ENCODE data around the gene KRTAP1-3.

- TF ChIP-seq CTCF (IDR thresholded peaks at IDR 0.05) (no peak), MAX (IDR thresholded peaks at IDR 0.05) (no peak), REST (IDR thresholded peaks at IDR 0.05) (no peak), RARB (CRISPR knock-in tag; IDR thresholded peaks at IDR 0.05) (no peak), POLR2A (IDR thresholded peaks at IDR 0.05; ENCODE audit: low read length) (no peak), JUN (IDR thresholded peaks at IDR 0.05) (no peak), HOXB5 (CRISPR knock-in tag; IDR thresholded peaks at IDR 0.05) (no peak), RNF2 (IDR thresholded peaks at IDR 0.05; ENCODE audit: borderline replicate concordance, low read depth) (no peak), BHLHE40 (IDR thresholded peaks at IDR 0.05; ENCODE audit: low read depth, low read length) (no peak), RFX5 (IDR thresholded peaks at IDR 0.05) (no peak), JUNB (IDR thresholded peaks at IDR 0.05) (no peak)
Observed at GRCh38 chr17:41019415-41019814, 15.3 kb downstream of the KRTAP1-3 start.
